Left ventricle myocardium inferior (tissue), 1 donor: ENCODE measurements around the gene CASQ2. TPM values are rescaled to one million over a fixed set of nuclear protein-coding genes. Genes with fewer than 3 reads are reported as not detected.

ENCODE experiments used
- DNase-seq: peaks from one replicate; pipeline ENCODE4 v3.0.0-alpha.2; 2020
- H3K27ac ChIP-seq: fragments of 200-600 bp; replicated peaks from 2 replicates; pipeline ENCODE4 v1.8.0; 2021
- H3K27me3 ChIP-seq: fragments of 200-600 bp; 2 replicates; pipeline ENCODE4 v1.8.0; 2021; ENCODE audit warnings: low read depth
- H3K36me3 ChIP-seq: fragments of 200-600 bp; 2 replicates; pipeline ENCODE4 v1.8.0; 2021
- H3K4me1 ChIP-seq: fragments of 200-600 bp; 2 replicates; pipeline ENCODE4 v1.8.0; 2021
- H3K4me3 ChIP-seq: fragments of 200-600 bp; 2 replicates; pipeline ENCODE4 v1.8.0; 2021; ENCODE audit warnings: mild to moderate bottlenecking, moderate library complexity
- H3K9me3 ChIP-seq: fragments of 200-600 bp; replicated peaks from 2 replicates; pipeline ENCODE4 v1.8.0; 2021
- CTCF ChIP-seq: fragments of 200-600 bp; IDR thresholded peaks from 2 replicates; pipeline ENCODE4 v1.8.0; 2021; ENCODE audit warnings: antibody characterized with exemption, mild to moderate bottlenecking, borderline replicate concordance
- intact Hi-C: fragments of 100-400 bp; cut with micrococcal nuclease; formaldehyde crosslinking; loops from one replicate; pipeline ENCODE4 v1.11.0; 2022
- total RNA-seq: library from RNA; stranded (reverse); fragmentation: NEBNext Ultra II Directional; extraction: Animal tissue kit (Norgen Biotek cat#: 25700); gene quantifications from one replicate; pipeline ENCODE4 v1.2.1, GENCODE V29; 2021
- donor health status: DM: no; HTN: yes; CAD: no; lungs with severe emphysema.

CASQ2 gene
- total RNA-seq, 1 donor from 2014 or later = 1,110 TPM

- Histone ChIP-seq H3K27me3 (no peaks in the 10 kb centered on the region), H3K27ac (no peak overlapping the region), H3K9me3 (no peaks in the 10 kb centered on the region), H3K4me3 (no peak overlapping the region), H3K4me1 (peaks cover 6% of the 10 kb centered on the region), H3K36me3 (peaks cover 30% of the 10 kb centered on the region)
- intact Hi-C loops = loop anchor here (10.0 kb wide), 1 partner anchor 47 kb away; the partner anchor contains the start of gene CASQ2
- DNase-seq = no peak
- peak; percentile 56 for TF ChIP-seq CTCF
These were observed 51.0 kb downstream of the CASQ2 start for GRCh38 chr1:115717541-115717940.

- H3K4me1 ChIP-seq = peaks cover 28% of the 10 kb centered on the region
- no peak for DNase-seq
- H3K27ac ChIP-seq = no peak overlapping the region
- peaks cover 18% of the 10 kb centered on the region for H3K36me3 ChIP-seq
- intact Hi-C loops = loop anchor here (10.0 kb wide), 1 partner anchor 50 kb away; the partner anchor contains the start of gene CASQ2
- TF ChIP-seq CTCF = no peak
- no peak overlapping the region for H3K4me3 ChIP-seq
- H3K27me3 ChIP-seq = peaks cover 13% of the 10 kb centered on the region
- no peaks in the 10 kb centered on the region for H3K9me3 ChIP-seq
These were observed 53.9 kb downstream of the CASQ2 start for GRCh38 chr1:115714572-115715141.

- no peak for DNase-seq
- Histone ChIP-seq H3K4me1 (peaks cover 34% of the 10 kb centered on the region), H3K9me3 (no peaks in the 10 kb centered on the region), H3K27me3 (peaks cover 13% of the 10 kb centered on the region), H3K4me3 (no peak overlapping the region), H3K36me3 (peaks cover 18% of the 10 kb centered on the region), H3K27ac (peak overlapping the region; percentile 11)
- no peak for TF ChIP-seq CTCF
- intact Hi-C loops = loop anchor here (10.0 kb wide), 1 partner anchor 51 kb away; the partner anchor contains the start of gene CASQ2
These were observed 54.6 kb downstream of the CASQ2 start for GRCh38 chr1:115713906-115714305.

- no peak for DNase-seq
- intact Hi-C loops = loop anchor here (10.0 kb wide), 1 partner anchor 52 kb away; the partner anchor contains the start of gene CASQ2
- Histone ChIP-seq H3K4me1 (peaks cover 41% of the 10 kb centered on the region), H3K4me3 (no peak overlapping the region), H3K36me3 (peaks cover 18% of the 10 kb centered on the region), H3K27ac (peak overlapping the region; percentile 11), H3K27me3 (peaks cover 13% of the 10 kb centered on the region), H3K9me3 (no peaks in the 10 kb centered on the region)
- no peak for TF ChIP-seq CTCF
These were observed 55.5 kb downstream of the CASQ2 start for GRCh38 chr1:115712911-115713609.

DNA sequence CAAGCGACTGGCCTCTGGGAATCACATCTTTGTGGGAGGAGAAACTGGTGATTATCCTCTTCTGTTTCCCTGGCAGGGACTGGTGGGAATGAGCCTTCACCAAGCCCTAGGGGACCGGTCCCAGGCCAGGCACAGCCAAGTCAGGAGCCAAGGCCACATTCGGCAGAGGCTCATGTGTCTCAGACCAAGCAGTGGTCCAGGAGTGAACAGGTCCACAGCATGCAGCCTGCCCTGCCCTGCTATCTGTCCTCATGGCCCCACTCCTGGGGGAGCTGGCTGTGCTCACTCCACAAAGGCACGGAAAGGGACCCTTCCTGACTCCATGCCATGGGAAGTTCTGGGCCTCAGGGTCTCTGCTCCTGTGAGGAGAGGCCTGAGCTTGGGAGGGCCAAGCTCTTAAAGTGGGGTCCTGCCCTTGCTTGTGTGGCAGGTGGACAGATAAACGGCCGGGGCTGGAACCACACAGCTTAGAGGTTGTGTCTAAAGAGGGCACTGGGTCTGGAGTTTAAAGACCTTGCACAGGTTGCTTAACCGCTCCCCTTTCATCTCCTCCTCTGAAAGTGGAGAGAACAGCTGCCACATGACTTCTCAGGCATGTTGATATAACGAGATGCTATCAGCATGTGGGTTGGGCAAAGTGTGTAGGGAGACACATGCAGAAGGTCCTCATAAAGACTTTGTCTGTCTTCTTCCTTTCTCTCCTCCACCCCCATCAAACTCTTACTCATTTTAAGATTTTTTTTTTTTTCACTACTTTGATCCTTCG is 57.5 kb downstream of the CASQ2 start:
- intact Hi-C loops = loop anchor here (10.0 kb wide), 1 partner anchor 54 kb away; the partner anchor contains the start of gene CASQ2
- Histone ChIP-seq H3K4me3 (no peak overlapping the region), H3K27ac (peak overlapping the region; percentile 46), H3K4me1 (peaks cover 61% of the 10 kb centered on the region), H3K27me3 (peaks cover 13% of the 10 kb centered on the region), H3K9me3 (no peaks in the 10 kb centered on the region), H3K36me3 (peaks cover 7% of the 10 kb centered on the region)
- TF ChIP-seq CTCF = no peak
- no peak for DNase-seq
